Keratinocyte (primary cell): Measurements from ENCODE around the gene FGD4. TPM values are rescaled to one million over a fixed set of nuclear protein-coding genes. Genes with fewer than 3 reads are reported as not detected.

Experiments used
- DNase-seq: peaks from one replicate; pipeline ENCODE4 v3.0.0-alpha.2; 2011; ENCODE audit warnings: low read depth, missing footprints, low spot score
- FAIRE-seq: peaks from 2 replicates; lab custom pipeline; 2011; peaks lifted over from hg19 to GRCh38; lab: Jason Lieb, UNC
- H2AFZ ChIP-seq: 2 replicates; pipeline ENCODE4 v1.6.0; 2012; ENCODE audit warnings: low read length, control low read depth, inconsistent platforms; ENCODE audit not compliant: control insufficient read depth
- H3K27ac ChIP-seq: 2 replicates; pipeline ENCODE4 v1.5.1; 2011; ENCODE audit warnings: low read length; ENCODE audit not compliant: control insufficient read depth, insufficient read depth
- H3K27me3 ChIP-seq: 3 replicates; pipeline ENCODE4 v1.6.0; 2011; ENCODE audit warnings: low read length; ENCODE audit not compliant: control insufficient read depth, insufficient read depth; ENCODE audit errors: extremely low read depth
- H3K36me3 ChIP-seq, 2 experiments: 2 replicates in 1 of 2; 3 replicates in 1 of 2; pipeline ENCODE4 v1.5.1; 2011; ENCODE audit warnings: low read length in 2 of 2, mild to moderate bottlenecking in 1 of 2; ENCODE audit not compliant: control insufficient read depth in 2 of 2, insufficient read depth in 2 of 2; ENCODE audit errors: extremely low read depth in 1 of 2
- H3K4me1 ChIP-seq: 3 replicates; pipeline ENCODE4 v1.5.1; 2011; ENCODE audit warnings: low read length; ENCODE audit not compliant: control insufficient read depth, insufficient read depth; ENCODE audit errors: extremely low read depth
- H3K4me2 ChIP-seq: 3 replicates; pipeline ENCODE4 v1.6.0; 2011; ENCODE audit warnings: low read depth, low read length; ENCODE audit not compliant: control insufficient read depth, insufficient read depth; ENCODE audit errors: extremely low read depth
- H3K4me3 ChIP-seq, 3 experiments: fragments of 200-600 bp in 1 of 3; sonication (generic) in 1 of 3; 2 replicates in 2 of 3; 3 replicates in 1 of 3; pipeline ENCODE4 v1.5.1; 2011 to 2016; ENCODE audit warnings: low read length in 3 of 3, mild to moderate bottlenecking in 3 of 3, control low read depth in 2 of 3, inconsistent platforms in 1 of 3, low read depth in 1 of 3, mixed read lengths in 1 of 3, mixed run types in 1 of 3, moderate library complexity in 1 of 3; ENCODE audit not compliant: control insufficient read depth in 2 of 3, insufficient read depth in 2 of 3; ENCODE audit errors: extremely low read depth in 1 of 3
- H3K79me2 ChIP-seq: 2 replicates; pipeline ENCODE4 v1.6.0; 2012; ENCODE audit warnings: low read length; ENCODE audit not compliant: control insufficient read depth, insufficient read depth
- H3K9ac ChIP-seq: 3 replicates; pipeline ENCODE4 v1.6.0; 2011; ENCODE audit warnings: low read length; ENCODE audit not compliant: control insufficient read depth, insufficient read depth; ENCODE audit errors: extremely low read depth
- H3K9me1 ChIP-seq: 3 replicates; pipeline ENCODE4 v1.6.0; 2011; ENCODE audit warnings: low read length; ENCODE audit not compliant: control insufficient read depth, insufficient read depth; ENCODE audit errors: extremely low read depth
- H3K9me3 ChIP-seq: 2 replicates; pipeline ENCODE4 v1.5.1; 2012; ENCODE audit warnings: low read depth, low read length; ENCODE audit not compliant: control insufficient read depth
- H4K20me1 ChIP-seq: 3 replicates; pipeline ENCODE4 v1.6.0; 2011; ENCODE audit warnings: low read length; ENCODE audit not compliant: control insufficient read depth, insufficient read depth; ENCODE audit errors: extremely low read depth
- EZH2 ChIP-seq: IDR thresholded peaks from one replicate; pipeline ENCODE4 v1.6.1; 2012; ENCODE audit warnings: inconsistent platforms, mild to moderate bottlenecking, low read length, moderate library complexity
- dilution Hi-C: fragments of 300-500 bp; cut with MboI; formaldehyde crosslinking; loops from one replicate; pipeline ENCODE4 v1.7.0; 2020; ENCODE audit warnings: low sequenced_read_pairs; ENCODE audit not compliant: extremely low pct_ligation_motif_present
- polyA plus RNA-seq, 5 experiments: library from polyadenylated mRNA; depleted of rRNA in 3 of 5; stranded (reverse) in 3 of 5; stranded (forward) in 1 of 5; unstranded in 1 of 5; fragments of >200 nt; gene quantifications; 1 replicate in 1 of 5; 2 replicates in 3 of 5; 3 replicates in 1 of 5; pipeline versions ENCODE4 v1.2.1 to v1.2.3, GENCODE V29; 2011 to 2012; ENCODE audit warnings: missing spikeins in 2 of 5, low read depth in 1 of 5, low replicate concordance in 1 of 5
- TF ChIP-seq, protein P1 (sequence below), 3 experiments: IDR thresholded peaks in 1 of 3; conservative IDR thresholded peaks in 1 of 3; optimal IDR thresholded peaks in 1 of 3; 2 replicates in 2 of 3; 3 replicates in 1 of 3; pipeline versions ENCODE3 to v1.5.1; 2011; ENCODE audit warnings: low read length in 3 of 3, mild to moderate bottlenecking in 3 of 3, moderate library complexity in 2 of 3, control low read depth in 1 of 3, inconsistent platforms in 1 of 3; ENCODE audit not compliant: insufficient read depth in 2 of 3; ENCODE audit errors: extremely low read depth in 1 of 3

The FGD4 gene
- polyA plus RNA-seq, 1 donor (not counting 4 experiments of a cell fraction or from before 2014, with no cell fraction given) = 10.5 TPM

DNA sequence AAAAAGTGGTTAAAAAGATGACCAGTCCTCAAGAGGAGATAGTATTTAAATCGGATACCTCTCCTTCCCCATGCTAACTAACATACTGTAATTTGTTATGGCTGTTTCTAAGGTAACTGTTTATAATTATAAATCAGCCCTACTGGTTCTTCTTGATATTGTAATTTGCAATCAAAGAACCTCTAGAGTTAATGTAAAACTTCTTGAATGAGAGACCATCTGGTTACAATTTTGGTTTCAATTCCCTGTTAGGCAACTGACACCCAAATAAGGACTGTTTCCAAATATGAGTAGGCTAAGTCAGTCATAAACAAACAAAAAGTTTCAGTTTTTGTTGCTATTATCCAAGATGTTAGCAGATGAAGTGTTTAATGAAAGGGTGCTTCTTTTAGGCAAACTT lies 159.5 kb downstream of the FGD4 start:
- Histone ChIP-seq H3K9ac (no peak overlapping the region), H3K79me2 (peaks cover 19% of the 10 kb centered on the region), H3K36me3 (no peaks in the 10 kb centered on the region), H3K4me3 (no peak overlapping the region), H3K9me1 (no peaks in the 10 kb centered on the region), H3K9me3 (no peaks in the 10 kb centered on the region), H3K27me3 (no peaks in the 10 kb centered on the region), H3K27ac (no peak overlapping the region), H3K4me1 (peaks cover 8% of the 10 kb centered on the region), H2AFZ (no peak overlapping the region), H4K20me1 (no peaks in the 10 kb centered on the region), H3K4me2 (peak overlapping the region; percentile 33)
- dilution Hi-C loops = no loop called here
- FAIRE-seq (no peak), DNase-seq (no peak)
- TF ChIP-seq, protein P1, sequence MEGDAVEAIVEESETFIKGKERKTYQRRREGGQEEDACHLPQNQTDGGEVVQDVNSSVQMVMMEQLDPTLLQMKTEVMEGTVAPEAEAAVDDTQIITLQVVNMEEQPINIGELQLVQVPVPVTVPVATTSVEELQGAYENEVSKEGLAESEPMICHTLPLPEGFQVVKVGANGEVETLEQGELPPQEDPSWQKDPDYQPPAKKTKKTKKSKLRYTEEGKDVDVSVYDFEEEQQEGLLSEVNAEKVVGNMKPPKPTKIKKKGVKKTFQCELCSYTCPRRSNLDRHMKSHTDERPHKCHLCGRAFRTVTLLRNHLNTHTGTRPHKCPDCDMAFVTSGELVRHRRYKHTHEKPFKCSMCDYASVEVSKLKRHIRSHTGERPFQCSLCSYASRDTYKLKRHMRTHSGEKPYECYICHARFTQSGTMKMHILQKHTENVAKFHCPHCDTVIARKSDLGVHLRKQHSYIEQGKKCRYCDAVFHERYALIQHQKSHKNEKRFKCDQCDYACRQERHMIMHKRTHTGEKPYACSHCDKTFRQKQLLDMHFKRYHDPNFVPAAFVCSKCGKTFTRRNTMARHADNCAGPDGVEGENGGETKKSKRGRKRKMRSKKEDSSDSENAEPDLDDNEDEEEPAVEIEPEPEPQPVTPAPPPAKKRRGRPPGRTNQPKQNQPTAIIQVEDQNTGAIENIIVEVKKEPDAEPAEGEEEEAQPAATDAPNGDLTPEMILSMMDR (optimal IDR thresholded peaks at IDR 0.05 in 1 of 3, IDR thresholded peaks at IDR 0.05 in 1 of 3, conservative IDR thresholded peaks at IDR 0.05 in 1 of 3; ENCODE audit: extremely low read depth in 1 of 3, insufficient read depth in 2 of 3, low read length in 3 of 3) = no peak
- TF ChIP-seq EZH2 = no peak

DNA sequence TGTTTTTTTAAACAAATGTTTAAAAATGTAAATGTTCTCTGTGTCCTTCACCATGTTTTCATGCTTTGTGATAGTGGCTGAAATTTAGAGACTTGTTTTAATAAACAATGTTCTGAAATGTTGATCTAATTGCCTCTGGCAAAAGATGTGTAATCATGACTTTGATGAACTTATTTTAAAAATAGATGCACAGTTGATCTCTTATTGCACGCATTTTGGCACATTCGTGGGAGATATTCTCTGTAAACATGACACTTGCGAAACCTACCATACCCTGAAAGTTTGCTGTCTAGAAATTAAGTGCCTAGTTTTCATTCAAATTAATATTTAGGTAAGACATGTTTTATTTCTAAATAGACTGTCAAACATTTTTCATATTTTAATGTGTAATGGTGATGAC lies 160.1 kb downstream of the FGD4 start:
- Histone ChIP-seq H3K9me1 (no peaks in the 10 kb centered on the region), H3K9me3 (no peaks in the 10 kb centered on the region), H3K4me1 (peaks cover 8% of the 10 kb centered on the region), H3K27me3 (no peaks in the 10 kb centered on the region), H3K79me2 (peaks cover 19% of the 10 kb centered on the region), H3K4me3 (no peak overlapping the region), H3K9ac (no peak overlapping the region), H3K4me2 (peak overlapping the region; percentile 33), H4K20me1 (no peaks in the 10 kb centered on the region), H3K27ac (no peak overlapping the region), H2AFZ (no peak overlapping the region), H3K36me3 (peaks cover 0 to 5% of the 10 kb centered on the region in 2 experiments)
- dilution Hi-C loops = no loop called here
- TF ChIP-seq, protein P1 (optimal IDR thresholded peaks at IDR 0.05 in 1 of 3, IDR thresholded peaks at IDR 0.05 in 1 of 3, conservative IDR thresholded peaks at IDR 0.05 in 1 of 3; ENCODE audit: extremely low read depth in 1 of 3, insufficient read depth in 2 of 3, low read length in 3 of 3) = no peak
- TF ChIP-seq EZH2 = no peak
- DNase-seq (no peak), FAIRE-seq (no peak)
